Dedifferentiated amniotic fluid mesenchymal stem cell (primary cell): Measurements from ENCODE around the gene NHEJ1.

Experiments
- DNase-seq: peaks from one replicate; pipeline ENCODE4 v3.0.0-alpha.2; 2016; ENCODE audit errors: extremely low spot score

The NHEJ1 gene

DNA sequence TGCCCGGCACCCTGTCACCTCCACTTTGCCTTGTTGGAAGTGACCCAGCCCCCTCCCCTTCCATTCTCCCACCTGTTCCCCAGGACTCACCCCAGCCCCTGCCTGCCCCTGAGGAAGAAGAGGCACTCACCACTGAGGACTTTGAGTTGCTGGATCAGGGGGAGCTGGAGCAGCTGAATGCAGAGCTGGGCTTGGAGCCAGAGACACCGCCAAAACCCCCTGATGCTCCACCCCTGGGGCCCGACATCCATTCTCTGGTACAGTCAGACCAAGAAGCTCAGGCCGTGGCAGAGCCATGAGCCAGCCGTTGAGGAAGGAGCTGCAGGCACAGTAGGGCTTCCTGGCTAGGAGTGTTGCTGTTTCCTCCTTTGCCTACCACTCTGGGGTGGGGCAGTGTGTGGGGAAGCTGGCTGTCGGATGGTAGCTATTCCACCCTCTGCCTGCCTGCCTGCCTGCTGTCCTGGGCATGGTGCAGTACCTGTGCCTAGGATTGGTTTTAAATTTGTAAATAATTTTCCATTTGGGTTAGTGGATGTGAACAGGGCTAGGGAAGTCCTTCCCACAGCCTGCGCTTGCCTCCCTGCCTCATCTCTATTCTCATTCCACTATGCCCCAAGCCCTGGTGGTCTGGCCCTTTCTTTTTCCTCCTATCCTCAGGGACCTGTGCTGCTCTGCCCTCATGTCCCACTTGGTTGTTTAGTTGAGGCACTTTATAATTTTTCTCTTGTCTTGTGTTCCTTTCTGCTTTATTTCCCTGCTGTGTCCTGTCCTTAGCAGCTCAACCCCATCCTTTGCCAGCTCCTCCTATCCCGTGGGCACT, 21.9 kb upstream of the NHEJ1 start:
- no peak for DNase-seq

DNA sequence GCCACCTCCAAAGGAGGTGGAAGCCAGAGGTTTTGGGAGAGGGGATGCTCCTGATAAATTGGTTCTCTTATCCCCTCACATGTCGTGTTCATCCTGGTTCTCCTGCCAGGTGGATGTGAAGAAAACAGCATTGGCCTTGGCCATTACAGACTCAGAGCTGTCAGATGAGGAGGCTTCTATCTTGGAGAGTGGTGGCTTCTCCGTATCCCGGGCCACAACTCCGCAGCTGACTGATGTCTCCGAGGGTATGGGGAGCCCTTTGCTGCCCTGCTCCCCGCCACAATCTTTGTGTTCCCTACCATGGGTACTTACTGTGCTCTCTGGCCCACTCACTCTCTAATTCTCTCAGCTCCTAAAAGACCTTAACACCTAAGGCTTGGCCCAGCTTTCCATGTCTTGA, 20.9 kb upstream of the NHEJ1 start:
- DNase-seq, result no peak

GRCh38 chr2:219180961-219181360, 20.3 kb upstream of the NHEJ1 start:
- no peak for DNase-seq

DNA sequence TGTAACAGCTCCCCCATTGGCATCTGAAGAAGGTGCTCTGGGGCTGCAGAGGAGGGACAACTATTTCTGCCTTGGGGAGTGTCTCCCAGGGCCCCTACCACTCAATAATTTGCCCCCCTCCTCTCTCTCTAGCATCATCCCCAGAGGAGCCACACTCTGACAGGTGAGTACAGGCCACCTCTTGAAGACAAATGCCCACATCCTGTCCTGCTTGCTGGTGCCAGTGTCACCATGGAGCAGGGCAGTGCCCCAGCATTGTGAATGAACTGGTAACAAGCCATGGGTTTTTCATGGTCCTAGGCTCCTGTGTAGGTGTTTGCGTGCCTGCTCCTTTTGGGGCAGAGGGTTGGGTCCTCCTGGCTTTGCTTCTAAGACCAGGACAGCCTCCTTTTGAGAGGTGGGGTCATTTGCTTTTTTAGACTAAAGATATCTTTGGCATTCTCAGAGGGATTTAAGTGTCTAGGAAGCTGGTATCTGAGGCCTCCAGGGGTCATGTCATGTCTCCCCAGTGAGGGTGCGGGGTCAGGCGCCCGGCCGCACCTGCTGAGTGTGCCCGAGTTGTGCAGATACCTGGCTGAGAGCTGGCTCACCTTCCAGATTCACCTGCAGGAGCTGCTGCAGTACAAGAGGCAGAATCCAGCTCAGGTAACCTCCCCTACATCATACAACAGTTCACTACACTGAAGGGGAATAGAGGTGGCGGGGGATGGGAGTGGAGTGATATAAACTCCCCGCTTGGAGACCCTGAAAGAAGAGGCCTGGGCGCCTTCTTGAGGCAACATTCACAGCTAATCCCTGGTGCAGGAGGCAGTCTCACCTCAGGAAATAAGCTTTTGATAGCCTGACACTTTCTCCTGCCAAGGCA, 19.2 kb upstream of the NHEJ1 start:
- no peak for DNase-seq

GRCh38 chr2:219178377-219179175, 18.0 kb upstream of the NHEJ1 start:
- no peak for DNase-seq

GRCh38 chr2:219177552-219178376, 17.1 kb upstream of the NHEJ1 start, which contains the start of gene RETREG2:
RETREG2 (plus strand) TSS chr2:219178275; CDS start chr2:219178353, 78 bp downstream.
- DNase-seq, result peak; percentile 85

DNA sequence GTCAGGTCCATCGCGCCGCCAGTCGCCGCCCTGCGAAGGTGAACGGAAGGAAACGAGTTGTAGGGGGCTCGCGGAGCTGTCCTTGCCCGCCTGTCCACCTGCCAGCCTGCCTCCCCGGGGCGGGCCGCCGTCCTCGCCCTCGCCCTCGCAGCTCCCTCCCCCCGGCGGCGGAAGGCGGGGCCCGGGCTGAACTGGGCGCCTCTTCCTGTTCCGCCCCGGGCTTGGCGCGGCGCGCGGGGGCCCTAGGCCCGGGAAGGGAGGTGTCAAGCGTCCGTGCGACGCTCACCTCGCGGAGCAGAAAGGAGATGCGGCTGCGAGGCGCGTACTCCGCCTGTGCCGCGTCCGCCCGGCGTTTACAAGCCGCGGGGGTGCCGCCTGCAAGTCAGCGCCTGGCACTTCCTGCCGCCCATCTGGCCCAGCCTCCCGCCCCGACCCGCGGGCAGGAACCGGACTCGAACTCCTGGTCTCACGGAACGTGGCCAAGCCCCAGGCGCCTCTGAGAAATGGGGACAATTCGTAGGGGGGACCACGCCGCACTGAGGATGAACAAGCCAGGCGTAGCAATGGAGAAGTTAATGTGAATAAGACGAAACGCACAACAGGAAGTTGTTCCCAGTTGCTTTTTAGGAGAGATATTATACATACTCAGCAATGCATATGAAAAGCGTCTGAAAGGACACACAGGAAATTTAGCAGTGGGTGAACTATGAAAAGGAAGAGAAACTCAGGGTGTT, 16.4 kb upstream of the NHEJ1 start, which contains the start of gene CNPPD1:
TSS of gene CNPPD1 (minus strand) at position 108 of the 734 bp plus-strand sequence. CDS start at position 11, 97 bp downstream.
- peak; percentile 40 for DNase-seq

- DNase-seq, result peak; percentile 25
Measured at GRCh38 chr2:219175928-219176817, 15.6 kb upstream of the NHEJ1 start.

DNA sequence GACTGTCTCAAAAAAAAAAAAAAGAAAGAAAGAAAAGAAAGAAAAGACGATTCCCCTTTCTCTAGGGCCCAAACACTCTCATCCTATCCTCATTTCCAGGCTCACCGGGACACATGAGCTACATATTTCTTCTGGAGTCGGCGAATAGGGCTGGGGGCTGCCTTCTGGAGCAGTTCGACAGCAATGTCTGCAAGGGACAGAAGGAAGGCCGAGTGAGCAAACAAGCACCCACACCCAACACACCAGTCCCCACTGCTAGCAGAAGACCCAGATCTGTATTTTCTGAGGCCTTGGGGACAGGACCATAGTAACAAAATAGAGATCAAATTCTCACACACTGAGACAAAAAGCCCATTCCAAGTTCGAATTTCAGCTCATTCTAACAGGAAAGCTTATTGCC, 14.9 kb upstream of the NHEJ1 start:
- no peak for DNase-seq

DNA sequence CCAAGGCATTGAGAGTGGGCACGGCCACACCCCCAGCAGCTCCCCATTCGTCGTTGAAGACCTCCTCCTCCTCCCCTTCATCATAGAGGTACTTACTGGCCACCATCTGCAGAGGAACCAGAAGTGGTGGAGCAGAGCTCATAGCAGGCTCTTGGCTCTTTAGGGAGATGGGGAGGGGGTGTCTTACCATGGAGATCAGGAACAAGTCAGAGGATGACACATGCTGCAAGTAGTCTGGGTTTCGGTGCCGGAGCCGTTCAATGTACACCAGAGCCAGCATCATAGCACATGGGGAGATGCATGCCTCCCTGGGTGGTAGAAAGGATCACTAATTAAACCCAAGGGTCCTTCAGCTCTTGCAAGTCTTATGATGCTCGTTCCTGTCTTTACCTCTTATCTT, 14.2 kb upstream of the NHEJ1 start:
- DNase-seq, result no peak

GRCh38 chr2:219174146-219174545, 13.5 kb upstream of the NHEJ1 start:
- DNase-seq, result no peak

DNA sequence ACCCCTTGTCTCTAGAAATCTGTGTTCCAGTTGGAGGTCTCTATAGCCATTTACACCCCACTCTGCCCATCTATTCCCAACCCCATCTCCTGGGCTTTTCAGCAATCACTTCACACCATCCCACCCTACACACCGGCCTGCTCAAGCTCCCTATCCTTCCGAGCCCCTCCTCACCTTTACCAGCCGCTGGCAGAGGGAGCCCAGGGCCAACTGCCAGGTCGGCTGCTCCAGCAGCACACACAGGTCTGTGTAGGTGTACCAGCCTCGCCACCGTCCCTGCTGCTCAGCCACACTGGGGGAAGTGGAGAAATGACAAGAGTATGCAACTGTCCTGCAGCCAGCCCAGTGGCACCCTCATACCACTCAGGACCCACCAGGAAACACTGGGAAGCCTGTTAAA, 12.6 kb upstream of the NHEJ1 start:
- no peak for DNase-seq

DNA sequence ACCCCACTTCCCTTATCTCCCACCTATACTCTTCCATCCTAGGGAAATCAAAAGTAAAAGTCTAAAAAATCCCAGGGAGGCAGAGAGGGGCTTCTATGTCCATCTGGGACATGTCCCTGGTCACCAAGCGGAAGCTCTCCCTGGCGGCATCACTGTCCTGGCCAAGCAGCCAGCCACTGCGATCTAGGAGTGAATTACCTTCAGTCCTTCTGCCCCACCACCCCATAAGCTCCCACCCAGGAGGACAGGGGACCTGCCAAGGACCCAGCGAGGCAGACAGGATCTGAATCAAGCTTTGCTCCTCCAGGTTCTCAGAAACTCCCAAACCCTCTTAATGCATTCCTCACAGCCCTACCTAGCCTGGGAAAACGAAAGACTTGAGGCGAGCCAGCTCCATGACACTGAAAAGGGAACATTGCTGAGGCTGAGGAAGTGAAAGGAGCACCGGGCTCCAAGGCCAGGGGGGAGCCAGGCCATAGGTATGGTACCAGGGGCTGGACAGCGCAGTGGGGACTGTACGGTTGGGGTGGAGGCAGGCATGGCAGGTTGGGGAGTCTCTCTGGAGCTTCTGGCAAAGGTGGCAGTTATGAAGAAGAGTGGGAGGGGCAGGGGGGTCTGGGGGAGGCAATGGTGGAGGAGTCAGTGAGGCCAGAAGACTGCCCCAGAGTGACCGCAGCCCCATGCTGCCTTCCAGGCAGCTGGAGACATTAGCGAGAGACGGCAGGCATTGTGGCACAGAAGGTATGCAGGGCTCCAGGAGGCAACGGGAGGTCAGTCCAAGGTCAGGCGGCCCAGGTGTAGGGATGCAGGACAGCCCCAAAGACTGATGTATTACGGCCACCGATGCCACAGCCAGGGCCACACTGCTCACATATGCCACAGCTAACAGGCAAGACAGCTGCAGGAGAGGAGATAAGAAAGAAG, 11.9 kb upstream of the NHEJ1 start:
- DNase-seq, result no peak

DNA sequence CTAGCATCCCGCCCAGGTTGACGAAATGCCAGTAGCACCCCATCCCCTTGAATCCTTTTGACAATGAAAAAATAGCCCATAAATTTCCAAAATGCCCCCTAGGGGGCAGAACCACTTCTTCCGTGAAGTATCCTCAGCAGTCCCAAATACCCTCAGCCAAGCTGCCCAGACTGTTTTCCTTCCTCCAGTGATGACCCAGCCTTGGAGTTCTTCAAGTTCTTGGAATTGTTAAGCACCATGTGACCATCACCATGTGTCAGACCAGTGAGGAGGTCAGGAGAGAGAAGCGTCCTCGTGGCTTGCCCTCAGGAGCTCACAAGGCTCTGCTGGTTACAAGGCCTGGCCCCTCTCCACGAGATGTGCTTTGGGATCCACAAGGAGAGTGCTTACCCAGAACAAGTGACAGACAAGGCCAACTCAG, 10.6 kb upstream of the NHEJ1 start:
- peak; percentile 64 for DNase-seq

DNA sequence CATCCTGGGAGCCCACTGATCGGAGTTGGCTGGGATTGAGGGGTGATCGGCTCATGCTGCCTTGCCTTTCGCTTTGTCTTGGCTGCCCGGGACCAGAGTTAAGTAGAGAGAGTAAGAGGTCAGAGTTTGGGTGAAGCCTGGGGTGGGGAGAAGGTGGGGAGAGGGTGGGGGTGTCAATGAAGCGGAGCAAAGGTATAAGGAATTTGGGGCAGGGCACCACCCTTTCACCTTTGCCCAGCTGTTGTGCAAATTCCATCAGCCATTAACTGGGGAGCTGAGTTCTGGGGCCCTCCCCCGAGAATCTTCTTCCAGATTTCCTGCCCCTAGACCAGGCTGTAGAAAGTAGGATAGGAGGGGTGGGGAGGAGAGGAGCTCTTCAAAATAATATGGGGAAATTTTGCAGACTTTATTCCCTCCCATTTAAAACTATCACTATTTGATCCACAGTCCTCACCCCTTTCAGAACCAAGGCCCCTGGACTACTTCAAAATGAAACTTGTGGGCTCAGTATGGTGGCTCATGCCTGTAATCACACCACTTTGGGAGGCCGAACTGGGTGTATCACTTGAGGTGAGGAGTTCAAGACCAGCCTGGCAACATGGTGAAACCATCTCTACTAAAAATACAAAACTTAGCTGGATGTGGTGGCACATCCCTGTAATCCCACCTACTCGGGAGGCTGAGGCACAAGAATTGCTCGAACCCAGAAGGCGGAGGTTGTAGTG, 9.5 kb upstream of the NHEJ1 start, which contains the start of gene SLC23A3:
TSS of gene SLC23A3 (minus strand) at position 100 of the 725 bp plus-strand sequence. CDS start at position 55, 45 bp downstream.
- no peak for DNase-seq

DNA sequence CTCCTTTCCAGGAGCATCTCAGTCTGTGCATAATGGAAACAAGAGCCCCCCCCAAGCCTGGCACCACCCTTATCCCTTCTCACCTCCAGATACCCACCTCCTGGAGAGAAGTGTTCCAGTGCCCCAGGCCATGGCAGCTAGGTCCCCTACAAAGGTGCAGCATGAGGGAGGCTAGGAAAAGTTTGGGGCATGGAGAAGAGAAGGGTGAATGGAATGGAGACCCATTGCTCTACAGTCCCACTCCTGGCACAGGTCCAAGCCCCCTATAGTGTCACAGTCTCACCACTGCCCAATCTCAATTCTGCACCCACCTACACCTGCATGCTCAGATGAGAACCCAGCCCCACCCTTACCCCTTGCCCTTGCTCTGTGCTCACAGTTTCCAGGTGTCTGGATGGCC, 8.3 kb upstream of the NHEJ1 start:
- no peak for DNase-seq

- DNase-seq, result no peak
Measured at GRCh38 chr2:219168526-219168925, 7.9 kb upstream of the NHEJ1 start.
